Psoas muscle (tissue), 8 donors: ENCODE results near the gene SRRT. TPM values are rescaled to one million over a fixed set of nuclear protein-coding genes. Genes with fewer than 3 reads are reported as not detected.
A peak's percentile ranks its signal among the peaks of the same experiment; 100 is the strongest.

Experiments used
- ATAC-seq, 4 donors: fragments of 200-7000 bp; cut with Tn5 transposase; one replicate each; pipeline ENCODE4 v1.9.1; 2020; ENCODE audit warnings: moderate library complexity in 3 of 4, mild to moderate bottlenecking in 2 of 4
- DNase-seq, 2 donors: peaks; one replicate each; pipeline ENCODE4 v3.0.0-alpha.2; 2020
- H3K27ac ChIP-seq: fragments of 200-600 bp; one replicate; pipeline ENCODE4 v1.8.0; 2022
- H3K27me3 ChIP-seq, 3 donors: fragments of 200-600 bp in 1 of 3; one replicate each; pipeline versions ENCODE4 v1.6.1 to v1.8.0; 2013 to 2022; ENCODE audit warnings: low read length in 2 of 3, mild to moderate bottlenecking in 2 of 3, moderate library complexity in 1 of 3; ENCODE audit not compliant: insufficient read depth in 3 of 3
- H3K36me3 ChIP-seq, 2 donors: fragments of 200-600 bp in 1 of 2; one replicate each; pipeline versions ENCODE4 v1.6.1 to v1.8.0; 2013 to 2022; ENCODE audit warnings: low read depth in 1 of 2, mild to moderate bottlenecking in 1 of 2, moderate library complexity in 1 of 2; ENCODE audit not compliant: insufficient read depth in 1 of 2
- H3K4me1 ChIP-seq: fragments of 200-600 bp; one replicate; pipeline ENCODE4 v1.8.0; 2022
- H3K4me3 ChIP-seq: fragments of 200-600 bp; one replicate; pipeline ENCODE4 v1.8.0; 2022; ENCODE audit warnings: mild to moderate bottlenecking
- H3K9me3 ChIP-seq: fragments of 200-600 bp; one replicate; pipeline ENCODE4 v1.8.0; 2022
- WGBS, 3 donors: extraction: QIAGEN DNeasy Blood & Tissue Kit; methylation state at CpG; one replicate each; pipeline versions ENCODE4 v1.1.6 to v1.1.7; 2013; 5-methylcytosine and 5-hydroxymethylcytosine counted together
- intact Hi-C, 2 donors: fragments of 100-400 bp; cut with DNase I; formaldehyde crosslinking; loops; one replicate each; pipeline versions ENCODE4 v1.11.0 to v1.14.2; 2022
- polyA plus RNA-seq, 3 donors: library from polyadenylated mRNA; stranded (reverse); fragments of 200-250 nt; gene quantifications; one replicate each; pipeline ENCODE4 v1.2.3, GENCODE V29; 2013
- total RNA-seq, 4 donors: library from RNA; stranded (reverse); fragmentation: NEBNext Ultra II Directional in 2 of 4; extraction: Animal tissue kit (Norgen Biotek cat#: 25700) in 2 of 4; gene quantifications; one replicate each; pipeline versions ENCODE4 v1.2.1 to v1.2.4, GENCODE V29; 2021 to 2023
- TF ChIP-seq, protein P1 (sequence below): fragments of 200-600 bp; IDR thresholded peaks from one replicate; pipeline ENCODE4 v1.8.0; 2022; ENCODE audit warnings: antibody characterized with exemption
- donor health status: healthy with polysubstance abuse.
- donor health status: DM: no; HTN: no; CAD: no; lungs with moderate emphysema.
- donor health status: Bipolar disorder and iron deficiency.
- donor health status: healthy.
- donor health status: DM: yes; HTN: yes; CAD: no.
- donor health status: DM: no; HTN: no; CAD: no.
- donor health status: DM: no; HTN: no; CAD: no.
- donor health status: DM: yes; HTN: yes; CAD: no.

The SRRT gene
- total and polyA plus RNA-seq, 7 donors = 46.8 to 79.8 (median 51.2) TPM

DNA sequence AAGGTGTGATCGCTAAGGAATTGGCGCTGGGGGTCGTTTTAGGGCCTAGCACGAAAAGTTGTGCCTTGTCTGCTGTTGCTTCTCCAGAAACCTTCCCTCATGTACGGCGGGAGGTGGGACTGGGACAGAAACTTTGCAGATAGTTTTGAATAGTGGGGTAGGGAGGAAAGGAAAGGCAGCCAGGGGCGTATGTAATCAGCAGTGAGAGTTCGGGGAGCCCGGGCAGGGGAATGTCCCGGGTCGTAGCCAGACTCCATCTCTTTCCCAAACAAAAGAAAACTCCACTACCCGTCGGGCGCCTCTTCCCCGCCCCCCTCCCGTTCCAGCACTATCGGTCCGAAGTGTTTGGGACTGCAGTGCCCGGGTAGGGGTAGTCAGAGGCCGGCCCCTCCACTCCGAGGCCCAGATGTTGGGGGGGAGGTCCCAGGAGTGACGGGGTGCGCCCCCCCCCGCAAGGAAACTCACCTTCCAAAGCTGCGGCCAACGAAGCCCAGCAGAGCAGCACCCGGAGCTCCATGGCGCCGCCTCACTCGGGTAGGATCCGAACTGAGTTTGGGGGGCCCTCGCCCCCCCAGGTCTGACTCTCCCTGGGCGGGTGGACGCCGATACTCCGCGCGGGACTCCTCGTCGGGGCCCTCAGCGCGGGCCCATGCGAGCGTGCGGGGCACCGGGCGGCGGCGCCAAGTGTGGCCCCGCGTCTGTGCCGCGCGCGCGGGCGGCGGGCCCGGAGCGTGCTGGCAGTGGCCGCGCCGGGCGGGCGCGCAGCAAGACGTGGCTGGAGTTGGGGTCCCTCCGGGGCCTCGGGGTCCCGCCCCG, 48.2 kb upstream of the SRRT start:
- TF ChIP-seq, protein P1, sequence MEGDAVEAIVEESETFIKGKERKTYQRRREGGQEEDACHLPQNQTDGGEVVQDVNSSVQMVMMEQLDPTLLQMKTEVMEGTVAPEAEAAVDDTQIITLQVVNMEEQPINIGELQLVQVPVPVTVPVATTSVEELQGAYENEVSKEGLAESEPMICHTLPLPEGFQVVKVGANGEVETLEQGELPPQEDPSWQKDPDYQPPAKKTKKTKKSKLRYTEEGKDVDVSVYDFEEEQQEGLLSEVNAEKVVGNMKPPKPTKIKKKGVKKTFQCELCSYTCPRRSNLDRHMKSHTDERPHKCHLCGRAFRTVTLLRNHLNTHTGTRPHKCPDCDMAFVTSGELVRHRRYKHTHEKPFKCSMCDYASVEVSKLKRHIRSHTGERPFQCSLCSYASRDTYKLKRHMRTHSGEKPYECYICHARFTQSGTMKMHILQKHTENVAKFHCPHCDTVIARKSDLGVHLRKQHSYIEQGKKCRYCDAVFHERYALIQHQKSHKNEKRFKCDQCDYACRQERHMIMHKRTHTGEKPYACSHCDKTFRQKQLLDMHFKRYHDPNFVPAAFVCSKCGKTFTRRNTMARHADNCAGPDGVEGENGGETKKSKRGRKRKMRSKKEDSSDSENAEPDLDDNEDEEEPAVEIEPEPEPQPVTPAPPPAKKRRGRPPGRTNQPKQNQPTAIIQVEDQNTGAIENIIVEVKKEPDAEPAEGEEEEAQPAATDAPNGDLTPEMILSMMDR = no peak
- H3K27ac ChIP-seq = peak overlapping the region; percentile 30
- no peaks in the 10 kb centered on the region for H3K36me3 ChIP-seq
- ATAC-seq = peak; percentile 11 to 29 (median 17)
- WGBS, 3 donors = 1 to 3% (median 1%) methylated on average over 42 to 71 of the region's 71 CpGs
- DNase-seq = peak; percentile 29 to 46
- H3K9me3 ChIP-seq = no peaks in the 10 kb centered on the region
- no peaks in the 10 kb centered on the region for H3K4me1 ChIP-seq
- intact Hi-C loops = no loop called here
- H3K27me3 ChIP-seq = peaks cover 0 to 56% (median 13%) of the 10 kb centered on the region in 3 donors
- H3K4me3 ChIP-seq = peak overlapping the region; percentile 67

DNA sequence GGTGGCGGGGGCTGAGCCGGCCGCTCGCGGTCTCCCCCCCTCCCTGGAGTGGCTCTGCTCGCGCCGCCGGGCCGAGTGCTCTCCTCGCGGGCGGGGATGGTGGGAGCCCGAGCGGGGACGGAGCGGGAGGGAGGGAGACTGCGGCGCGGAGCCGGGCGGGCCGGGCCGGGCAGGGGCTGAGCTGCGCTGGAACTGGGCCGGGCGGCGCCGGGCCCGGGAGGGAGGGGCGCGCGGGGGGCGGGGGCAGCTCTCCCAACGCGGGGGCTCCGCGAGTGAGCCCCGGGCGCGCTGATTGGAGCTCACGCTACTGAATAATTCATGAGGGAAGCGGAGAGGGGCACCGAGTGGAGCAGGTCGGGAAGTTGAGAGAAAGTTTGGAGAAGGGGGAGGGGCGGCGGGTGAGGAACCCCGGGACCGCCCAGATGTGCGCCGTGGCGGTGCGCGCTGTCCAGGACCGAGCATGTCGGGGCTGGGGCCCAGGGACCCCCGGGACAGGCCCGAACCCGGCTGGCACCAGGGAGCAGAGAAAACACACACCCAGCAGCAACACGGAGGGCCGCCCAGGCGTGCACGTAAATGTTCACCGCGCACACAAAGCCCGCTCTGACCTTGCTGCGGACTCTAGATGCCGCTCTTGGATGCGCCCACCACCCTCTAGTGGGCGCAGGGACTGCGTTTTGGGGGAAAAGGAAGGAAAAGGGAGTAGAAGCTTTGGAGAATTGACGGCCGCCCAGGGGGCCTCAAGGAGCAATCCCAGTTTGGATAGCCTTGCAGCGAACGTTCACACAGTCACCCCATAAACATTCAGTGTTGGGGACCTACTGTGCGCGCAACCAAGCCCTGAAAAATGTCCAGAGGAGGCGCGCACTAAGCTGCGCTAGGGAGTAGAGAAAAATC, 47.3 kb upstream of the SRRT start, which contains the start of gene EPHB4:
TSS of gene EPHB4 (minus strand) at position 194 of the 897 bp plus-strand sequence. CDS start 493 bp downstream, outside the sequence.
- Histone ChIP-seq H3K27ac (peak within 1 kb of the TSS; percentile 30), H3K9me3 (no peaks in the 10 kb centered on the region), H3K4me1 (no peaks in the 10 kb centered on the region), H3K4me3 (peak within 1 kb of the TSS; percentile 67), H3K27me3 (peaks cover 0 to 56% (median 13%) of the 10 kb centered on the region in 3 donors), H3K36me3 (no peaks in the 10 kb centered on the region)
- ATAC-seq = peak; percentile 44 to 67 (median 56)
- TF ChIP-seq, protein P1 = no peak
- DNase-seq = peak; percentile 72 to 74
- intact Hi-C loops = no loop called here
- WGBS, 3 donors = 0 to 1% (median 1%) methylated on average over 46 to 80 of the region's 80 CpGs

DNA sequence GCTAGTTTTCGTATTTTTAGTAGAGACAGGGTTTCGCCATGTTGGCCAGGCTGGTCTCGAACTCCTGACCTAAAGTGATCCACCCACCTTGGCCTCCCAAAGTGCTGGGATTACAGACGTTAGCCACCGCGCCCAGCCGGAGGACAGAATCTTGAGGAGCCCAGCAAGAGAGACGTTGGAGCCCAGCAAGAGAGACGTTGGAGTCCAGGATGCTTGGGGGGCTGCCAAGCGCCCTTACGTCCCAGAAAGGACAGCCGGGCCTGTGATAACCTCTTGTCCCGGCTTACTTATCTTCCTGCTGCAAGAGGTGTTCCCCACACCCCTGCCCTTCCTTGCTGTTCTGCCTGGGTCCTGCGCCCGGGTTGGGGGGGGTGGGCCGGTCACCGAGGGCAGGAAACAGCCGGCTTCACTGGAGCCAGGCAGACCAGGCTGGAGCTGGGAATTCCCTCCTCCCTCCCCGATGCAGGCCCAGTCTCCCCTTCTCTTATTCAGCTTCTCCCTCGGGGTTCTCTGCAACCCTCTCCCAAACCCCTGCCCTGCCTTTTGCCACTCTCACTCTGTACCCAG, 45.7 kb upstream of the SRRT start:
- 47 to 53% (median 48%) methylated on average over 20 of the region's 20 CpGs for WGBS, 3 donors
- intact Hi-C loops = no loop called here
- ATAC-seq (peak in 2 of 4 donors; percentile 41 to 53), DNase-seq (peak; percentile 37 to 64)
- Histone ChIP-seq H3K4me1 (no peaks in the 10 kb centered on the region), H3K4me3 (peak overlapping the region; percentile 67), H3K27ac (peak overlapping the region; percentile 30), H3K9me3 (no peaks in the 10 kb centered on the region), H3K36me3 (no peaks in the 10 kb centered on the region), H3K27me3 (peaks cover 0 to 53% (median 13%) of the 10 kb centered on the region in 3 donors)
- TF ChIP-seq, protein P1 = no peak

DNA sequence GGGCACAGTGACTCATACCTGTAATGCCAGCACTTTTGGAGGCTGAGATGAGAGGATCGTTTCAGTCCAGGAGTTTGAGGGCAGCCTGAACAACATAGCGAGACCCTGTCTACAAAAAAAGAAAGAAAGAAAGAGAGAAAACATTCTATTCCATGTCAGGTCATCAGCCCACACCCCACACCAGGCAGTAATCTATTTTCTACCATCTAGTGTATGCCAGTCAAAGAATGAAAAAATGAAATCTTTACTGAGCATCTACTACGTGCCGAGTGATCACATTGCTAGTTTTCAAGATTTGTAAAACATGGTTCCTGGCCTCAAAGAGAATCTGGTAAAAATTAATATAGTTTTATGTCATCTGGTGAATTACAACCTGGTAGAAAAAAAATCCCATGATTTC, 44.5 kb upstream of the SRRT start:
- H3K4me1 ChIP-seq = no peaks in the 10 kb centered on the region
- TF ChIP-seq, protein P1 = no peak
- no peak overlapping the region for H3K27ac ChIP-seq
- H3K27me3 ChIP-seq = peaks cover 0 to 44% (median 13%) of the 10 kb centered on the region in 3 donors
- no peak for DNase-seq
- intact Hi-C loops = no loop called here
- no peaks in the 10 kb centered on the region for H3K9me3 ChIP-seq
- no peak for ATAC-seq
- WGBS, 3 donors = 83 to 90% (median 89%) methylated on average over 4 of the region's 4 CpGs
- no peak overlapping the region for H3K4me3 ChIP-seq
- H3K36me3 ChIP-seq = no peaks in the 10 kb centered on the region
